ENCODE data around the gene MDC1. TPM values are rescaled to one million over a fixed set of nuclear protein-coding genes. Genes with fewer than 3 reads are reported as not detected.
"Not testable (repeated sequence)": the region's sequence is repeated elsewhere in the genome, so short reads cannot be mapped to it uniquely, and the experiment has no call there.

MDC1 gene
- total RNA-seq, 1 donor from 2014 or later = 13.2 TPM

DNA sequence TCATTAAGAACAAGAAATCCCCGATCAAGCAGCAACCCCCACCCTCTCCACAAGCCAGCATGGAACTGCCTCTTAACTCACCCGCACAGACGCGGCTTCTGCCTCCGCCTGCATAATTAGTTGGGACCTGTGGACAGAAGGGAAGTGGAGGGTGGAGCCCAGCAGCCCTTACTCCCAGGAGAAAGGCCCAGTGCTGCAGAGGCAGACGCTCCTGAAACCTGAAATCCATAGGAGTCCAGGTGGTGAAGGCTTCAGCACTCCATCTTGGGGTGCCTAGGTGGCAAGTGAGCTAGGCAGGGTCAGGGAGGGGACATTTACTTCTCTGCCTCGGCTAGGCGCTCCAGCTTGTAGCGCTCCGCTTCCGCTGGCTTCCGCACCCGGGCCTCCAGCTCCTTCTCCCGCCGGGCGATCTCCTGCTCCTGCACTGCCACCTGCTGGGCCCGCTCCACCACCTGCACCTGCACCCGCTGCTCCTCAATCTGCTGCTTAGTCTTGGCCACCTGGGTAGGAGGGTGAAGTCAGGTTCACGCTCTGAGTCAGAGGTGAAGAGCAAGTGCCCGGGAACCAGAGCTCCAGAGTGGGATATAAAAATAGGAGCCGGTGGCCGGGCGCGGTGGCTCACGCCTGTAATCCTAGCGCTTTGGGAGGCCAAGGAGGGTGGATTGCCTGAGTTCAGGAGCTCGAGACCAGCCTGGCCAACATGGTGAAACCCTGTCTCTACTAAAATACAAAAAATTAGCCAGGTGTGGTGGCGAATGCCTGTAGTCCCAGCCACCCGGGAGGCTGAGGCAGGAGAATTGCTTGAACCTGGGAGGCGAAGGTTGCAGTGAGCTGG lies 13.7 kb upstream of the MDC1 start:
- intact Hi-C loops (cut with micrococcal nuclease) = no loop called here
- ATAC-seq (peak; percentile 78), DNase-seq (peak; percentile 83)

- ATAC-seq (no peak), DNase-seq (no peak)
- intact Hi-C loops (cut with micrococcal nuclease) = no loop called here
These were observed 11.0 kb upstream of the MDC1 start for GRCh38 chr6:30727920-30728553.

DNA sequence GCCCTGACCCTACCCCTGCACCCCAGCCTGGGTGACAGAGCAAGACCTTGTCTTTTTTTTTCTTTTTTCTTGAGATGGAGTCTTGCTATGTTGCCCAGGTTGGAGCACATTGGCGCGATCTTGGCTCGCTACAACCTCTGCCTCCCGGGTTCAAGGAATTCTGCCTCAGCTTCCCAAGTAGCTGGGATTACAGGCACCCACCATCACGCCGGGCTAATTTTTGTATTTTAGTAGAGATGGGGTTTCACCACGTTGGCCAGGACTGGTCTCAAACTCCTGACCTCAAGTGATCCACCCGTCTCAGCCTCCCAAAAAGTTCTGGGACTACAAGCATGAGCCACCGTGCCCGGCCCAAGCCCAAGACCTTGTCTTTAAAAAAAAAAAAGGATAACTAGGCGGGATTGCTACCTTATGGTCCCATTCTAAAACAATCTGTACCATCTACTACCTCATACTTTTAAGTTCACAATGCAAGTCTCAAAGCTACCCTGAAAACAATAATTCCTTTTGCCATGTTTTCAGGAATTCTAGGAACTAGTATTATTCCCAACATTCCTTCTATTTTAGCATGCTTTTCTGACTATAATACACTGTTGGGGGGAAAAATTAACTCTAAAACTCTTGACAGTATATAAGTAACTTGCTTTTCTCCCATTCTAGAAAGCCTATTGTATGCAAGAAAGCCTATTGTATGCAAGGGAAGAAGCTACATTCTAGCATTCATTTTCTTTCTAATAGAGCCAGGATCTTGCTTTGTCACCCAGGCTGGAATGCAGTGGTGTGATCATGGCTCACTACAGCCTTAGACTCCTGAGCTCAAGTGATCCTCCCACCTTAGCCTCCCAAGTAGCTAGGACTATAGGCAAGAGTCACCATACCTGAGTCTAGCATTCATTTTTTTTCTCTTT lies 9.7 kb upstream of the MDC1 start:
- ATAC-seq (no peak), DNase-seq (no peak)
- intact Hi-C loops (cut with micrococcal nuclease) = no loop called here

DNA sequence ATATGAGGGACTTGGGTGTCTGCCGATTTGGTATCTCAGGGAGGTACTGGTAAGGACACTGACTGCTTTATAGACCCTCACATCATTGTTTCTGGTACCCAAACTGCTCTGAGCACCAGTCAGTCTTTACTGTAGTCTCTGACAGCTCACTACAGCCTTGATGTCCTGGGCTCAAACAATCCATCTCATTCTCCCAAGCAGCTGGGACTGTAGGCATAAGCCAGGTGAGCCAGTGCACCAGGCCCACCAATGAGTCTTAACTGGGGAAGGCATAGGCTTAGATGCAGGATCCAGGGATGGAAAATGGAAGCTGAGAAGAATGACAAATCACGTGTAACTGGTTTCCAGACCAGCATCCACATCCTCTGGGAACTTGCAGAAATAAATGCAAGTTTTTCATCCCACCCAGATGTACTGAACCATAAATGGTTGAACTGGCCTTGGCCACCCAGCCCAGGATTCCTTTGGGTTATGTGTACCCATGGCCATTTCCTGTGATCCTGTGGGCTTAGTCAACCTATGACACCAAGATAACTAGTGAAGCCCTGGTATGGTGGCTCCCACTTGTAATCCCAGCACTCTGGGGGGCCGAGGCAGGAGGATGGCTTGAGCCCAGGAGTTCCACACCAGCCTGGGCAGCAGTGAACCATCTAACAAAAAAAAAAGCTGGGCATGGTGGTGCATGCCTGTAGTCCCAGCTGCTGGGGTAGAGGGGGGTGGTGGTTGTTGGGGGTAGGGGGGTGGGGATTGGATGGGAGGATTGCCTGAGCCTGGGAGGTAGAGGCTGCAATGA lies 8.8 kb upstream of the MDC1 start:
- no peak for ATAC-seq
- no peak for DNase-seq
- intact Hi-C loops (cut with micrococcal nuclease) = no loop called here

DNA sequence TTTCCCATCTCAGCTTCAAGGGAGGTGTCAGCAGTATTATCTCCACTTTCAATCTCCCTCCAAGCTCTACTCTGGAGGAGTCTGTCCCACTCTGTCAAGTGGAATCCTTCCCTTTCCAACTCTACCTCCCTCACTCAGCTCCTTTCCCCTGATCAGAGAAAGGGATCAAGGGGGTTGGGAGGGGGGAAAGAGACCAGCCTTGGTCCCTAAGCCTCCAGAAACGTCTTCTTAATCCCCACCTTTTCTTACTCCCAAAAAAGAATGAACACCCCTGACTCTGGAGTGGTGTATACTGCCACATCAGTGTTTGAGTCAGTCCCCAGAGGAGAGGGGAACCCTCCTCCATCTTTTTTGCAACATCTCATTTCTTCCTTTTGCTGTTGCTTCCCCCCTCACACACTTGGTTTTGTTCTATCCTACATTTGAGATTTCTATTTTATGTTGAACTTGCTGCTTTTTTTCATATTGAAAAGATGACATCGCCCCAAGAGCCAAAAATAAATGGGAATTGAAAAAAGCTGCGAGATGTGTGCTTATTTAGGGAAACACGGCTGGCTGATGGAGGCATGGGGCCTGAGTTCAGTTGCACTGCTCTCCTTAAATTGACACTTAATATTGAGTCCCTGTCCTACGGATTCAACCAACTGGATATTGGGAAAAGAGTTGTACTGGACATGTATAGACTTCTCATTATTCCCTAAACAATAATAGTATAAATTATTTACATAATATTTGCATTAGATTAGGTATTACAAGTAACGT lies 8.0 kb upstream of the MDC1 start:
- ATAC-seq = no peak
- intact Hi-C loops (cut with micrococcal nuclease) = no loop called here
- no peak for DNase-seq

GRCh38 chr6:30723843-30724741 lies 7.0 kb upstream of the MDC1 start:
- not testable (repeated sequence) for ATAC-seq, DNase-seq
- intact Hi-C loops (cut with micrococcal nuclease) = loop anchor here (2.0 kb wide), 1 partner anchor 45 kb away; no protein-coding TSS in a partner anchor

- not testable (repeated sequence) for DNase-seq, ATAC-seq
- intact Hi-C loops (cut with micrococcal nuclease) = loop anchor here (2.0 kb wide), 1 partner anchor 44 kb away; no protein-coding TSS in a partner anchor
These were observed 6.2 kb upstream of the MDC1 start for GRCh38 chr6:30723159-30723842.

DNA sequence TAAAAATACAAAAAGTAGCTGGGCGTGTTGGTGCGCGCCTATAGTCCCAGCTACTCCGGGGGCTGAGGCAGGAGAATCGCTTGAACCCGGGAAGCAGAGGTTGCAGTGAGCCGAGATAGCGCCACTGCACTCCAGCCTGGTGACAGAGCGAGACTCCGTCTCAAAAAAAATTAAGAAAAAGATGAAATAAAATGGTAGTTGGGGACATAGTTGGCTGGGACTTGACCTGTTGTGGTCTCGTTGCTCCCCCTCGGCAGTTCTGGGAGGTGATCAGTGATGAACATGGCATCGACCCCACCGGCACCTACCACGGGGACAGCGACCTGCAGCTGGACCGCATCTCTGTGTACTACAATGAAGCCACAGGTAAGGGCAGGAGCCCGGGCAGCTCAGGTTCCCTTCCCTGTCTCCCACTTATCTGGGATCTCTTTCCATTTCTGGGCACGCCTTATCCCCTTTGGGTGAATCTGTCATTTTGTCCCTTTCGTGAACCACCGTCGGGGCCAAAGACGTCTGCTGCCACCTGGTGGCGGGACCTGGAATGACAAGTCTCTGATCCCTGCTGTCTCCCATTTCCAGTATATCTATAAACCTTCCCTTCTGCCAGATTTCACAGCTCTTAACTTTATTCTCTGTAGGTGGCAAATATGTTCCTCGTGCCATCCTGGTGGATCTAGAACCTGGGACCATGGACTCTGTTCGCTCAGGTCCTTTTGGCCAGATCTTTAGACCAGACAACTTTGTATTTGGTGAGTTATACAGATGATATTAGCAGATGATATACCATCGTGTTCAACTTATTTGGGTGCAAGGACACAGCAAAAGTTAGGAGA lies 5.4 kb upstream of the MDC1 start:
- ATAC-seq (peak; percentile 8), DNase-seq (peak; percentile 89)
- intact Hi-C loops (cut with micrococcal nuclease) = loop anchor here (2.0 kb wide), 1 partner anchor 44 kb away; no protein-coding TSS in a partner anchor

- peak; percentile 53 for DNase-seq
- ATAC-seq = not testable (repeated sequence)
- intact Hi-C loops (cut with micrococcal nuclease) = loop anchor here (2.0 kb wide), 1 partner anchor 43 kb away; no protein-coding TSS in a partner anchor
These were observed 4.9 kb upstream of the MDC1 start for GRCh38 chr6:30722025-30722279.

GRCh38 chr6:30721198-30722024 lies 4.3 kb upstream of the MDC1 start:
- intact Hi-C loops (cut with micrococcal nuclease) = loop anchor here (2.0 kb wide), 1 partner anchor 43 kb away; no protein-coding TSS in a partner anchor
- ATAC-seq (peak; percentile 76), DNase-seq (peak; percentile 96)

- ATAC-seq = peak; percentile 23
- DNase-seq = peak; percentile 81
These were observed 3.7 kb upstream of the MDC1 start for GRCh38 chr6:30720738-30721197.

GRCh38 chr6:30719791-30720737 lies 3.0 kb upstream of the MDC1 start, which contains the start of gene TUBB:
TUBB (plus strand) TSS chr6:30720352; CDS start chr6:30720507, 155 bp downstream.
- intact Hi-C loops (cut with micrococcal nuclease) = no loop called here
- ATAC-seq = peak; percentile 77

More at GRCh38 chr6:30720738-30721197, 3.7 kb upstream of the MDC1 start:
- intact Hi-C loops (cut with micrococcal nuclease) = no loop called here

DNA sequence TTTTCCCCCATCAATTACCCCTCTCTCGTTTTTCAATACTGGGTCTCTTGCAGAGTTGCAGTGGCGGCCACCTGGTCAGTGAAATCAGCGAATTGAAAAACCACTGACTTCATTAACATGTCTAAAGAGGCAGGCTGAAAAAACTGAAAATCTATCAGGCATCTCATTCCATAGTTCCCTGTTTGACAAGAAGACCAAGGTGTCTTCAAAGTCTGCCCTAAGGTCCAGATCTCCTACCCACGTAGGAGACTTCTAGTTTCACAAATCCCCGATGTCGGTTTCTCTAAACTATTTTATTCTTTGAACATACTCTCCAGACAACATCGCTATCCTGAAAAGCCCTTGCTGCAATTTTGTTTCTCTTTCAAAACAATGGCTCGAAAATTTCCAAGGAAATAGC lies 2.3 kb upstream of the MDC1 start:
- intact Hi-C loops (cut with micrococcal nuclease) = no loop called here

More at GRCh38 chr6:30719791-30720737, 3.0 kb upstream of the MDC1 start, which contains the start of gene TUBB:
- peak; percentile 98 for DNase-seq

More for the DNA sequence above, 2.3 kb upstream of the MDC1 start:
- DNase-seq (no peak), ATAC-seq (no peak)

Data from left ventricle myocardium superior (tissue), 1 donor.